Fibroblast of the aortic adventitia (primary cell): Measurements from ENCODE around the gene LBHD1. TPM values are rescaled to one million over a fixed set of nuclear protein-coding genes. Genes with fewer than 3 reads are reported as not detected.
"Not testable (repeated sequence)": the region's sequence is repeated elsewhere in the genome, so short reads cannot be mapped to it uniquely, and the experiment has no call there.

Experiments used
- DNase-seq: peaks from one replicate; pipeline ENCODE4 v3.0.0-alpha.2; 2010; ENCODE audit warnings: low read depth
- H3K4me3 ChIP-seq: 2 replicates; pipeline ENCODE4 v1.5.1; 2011; ENCODE audit warnings: low read depth, mild to moderate bottlenecking, control low read depth, low read length, moderate library complexity
- CTCF ChIP-seq: IDR thresholded peaks from 2 replicates; pipeline ENCODE4 v1.5.1; 2011; ENCODE audit warnings: mild to moderate bottlenecking, low read length, control low read depth, inconsistent platforms; ENCODE audit not compliant: insufficient read depth
- total RNA-seq: library from RNA; depleted of rRNA; stranded (reverse); fragments of >200 nt; gene quantifications from 2 replicates; pipeline ENCODE4 v1.2.3, GENCODE V29; 2012; ENCODE audit warnings: low replicate concordance

Gene LBHD1
- total RNA-seq, 1 donor, result 4.5 TPM

GRCh38 chr11:62707277-62707861 lies 35.3 kb upstream of the LBHD1 start, which contains the start of the genes BSCL2 and GNG3:
TSS of gene BSCL2 (minus strand) at chr11:62707424. CDS start at chr11:62707195, 229 bp downstream.
TSS of gene GNG3 (plus strand) at chr11:62707676. CDS start at chr11:62708296, 620 bp downstream.
- DNase-seq, result no peak
- TF ChIP-seq CTCF, result no peak
- H3K4me3 ChIP-seq, result peak within 1 kb of the TSS; percentile 62

- no peak overlapping the region for H3K4me3 ChIP-seq
- no peak for TF ChIP-seq CTCF
- DNase-seq, result no peak
These were observed 34.8 kb upstream of the LBHD1 start for GRCh38 chr11:62706850-62707247.

- TF ChIP-seq CTCF, result no peak
- peak; percentile 90 for DNase-seq
- H3K4me3 ChIP-seq, result peak overlapping the region; percentile 77
These were observed 34.1 kb upstream of the LBHD1 start for GRCh38 chr11:62705880-62706849.

GRCh38 chr11:62705413-62705812 lies 33.3 kb upstream of the LBHD1 start:
- no peak for TF ChIP-seq CTCF
- peak overlapping the region; percentile 77 for H3K4me3 ChIP-seq
- DNase-seq, result no peak

GRCh38 chr11:62703921-62704320 lies 31.9 kb upstream of the LBHD1 start:
- H3K4me3 ChIP-seq, DNase-seq: not testable (repeated sequence)

- H3K4me3 ChIP-seq, result no peak overlapping the region
- TF ChIP-seq CTCF, result no peak
- no peak for DNase-seq
These were observed 30.2 kb upstream of the LBHD1 start for GRCh38 chr11:62702246-62702645.

- no peak overlapping the region for H3K4me3 ChIP-seq
- peak; percentile 85 for TF ChIP-seq CTCF
- peak; percentile 91 for DNase-seq
These were observed 22.5 kb upstream of the LBHD1 start for GRCh38 chr11:62694455-62695167.

GRCh38 chr11:62693624-62694023 lies 21.6 kb upstream of the LBHD1 start:
- DNase-seq, result not testable (repeated sequence)

More at GRCh38 chr11:62693624-62694023, 21.6 kb upstream of the LBHD1 start:
- not testable (repeated sequence) for H3K4me3 ChIP-seq
